NCI-H226 (cell line): ENCODE results near the gene ANAPC2.

Source experiments
- DNase-seq: peaks from one replicate; pipeline ENCODE4 v3.0.0-alpha.2; 2015

The ANAPC2 gene

GRCh38 chr9:137188490-137189296, at the start of gene ANAPC2, which contains the start of gene SSNA1:
Gene ANAPC2 (minus strand): TSS chr9:137188560. CDS start chr9:137188532, 28 bp downstream.
Gene SSNA1 (plus strand): TSS chr9:137188676. CDS start chr9:137188727, 51 bp downstream.
- peak; percentile 91 for DNase-seq

GRCh38 chr9:137236936-137237421, 48.6 kb upstream of the ANAPC2 start:
- DNase-seq: no peak

GRCh38 chr9:137236238-137236935, 48.0 kb upstream of the ANAPC2 start:
- DNase-seq: peak; percentile 39

GRCh38 chr9:137235424-137236237, 47.3 kb upstream of the ANAPC2 start:
- no peak for DNase-seq

- DNase-seq: no peak
Measured at GRCh38 chr9:137234758-137235423, 46.5 kb upstream of the ANAPC2 start.

- no peak for DNase-seq
Measured at GRCh38 chr9:137234055-137234697, 45.8 kb upstream of the ANAPC2 start.

GRCh38 chr9:137233143-137233980, 45.0 kb upstream of the ANAPC2 start:
- DNase-seq: no peak

GRCh38 chr9:137232510-137232909, 44.1 kb upstream of the ANAPC2 start:
- DNase-seq: no peak

GRCh38 chr9:137232101-137232500, 43.7 kb upstream of the ANAPC2 start:
- no peak for DNase-seq

- no peak for DNase-seq
Measured at GRCh38 chr9:137231372-137232039, 43.1 kb upstream of the ANAPC2 start.

GRCh38 chr9:137230705-137231371, 42.5 kb upstream of the ANAPC2 start, which contains the start of gene SLC34A3:
Gene SLC34A3 (plus strand): TSS chr9:137230901. CDS start chr9:137231703, 802 bp downstream.
- no peak for DNase-seq

GRCh38 chr9:137229903-137230704, 41.7 kb upstream of the ANAPC2 start:
- no peak for DNase-seq

GRCh38 chr9:137228968-137229896, 40.9 kb upstream of the ANAPC2 start:
- DNase-seq: no peak

GRCh38 chr9:137228506-137228967, 40.2 kb upstream of the ANAPC2 start:
- no peak for DNase-seq

GRCh38 chr9:137227853-137228505, 39.6 kb upstream of the ANAPC2 start:
- DNase-seq: no peak

GRCh38 chr9:137227054-137227852, 38.9 kb upstream of the ANAPC2 start, which contains the start of gene RNF224:
Gene RNF224 (plus strand): TSS chr9:137227502. CDS start chr9:137228336, 834 bp downstream.
- peak; percentile 68 for DNase-seq
